ENCODE results near the gene MEMO1.
"Not testable (repeated sequence)": the region's sequence is repeated elsewhere in the genome, so short reads cannot be mapped to it uniquely, and the experiment has no call there.

MEMO1 gene

GRCh38 chr2:31900156-31900555 is 110.7 kb downstream of the MEMO1 start:
- DNase-seq = not testable (repeated sequence)

- not testable (repeated sequence) for DNase-seq
Observed at GRCh38 chr2:31898346-31898745, 112.5 kb downstream of the MEMO1 start.

GRCh38 chr2:31897340-31897739 is 113.5 kb downstream of the MEMO1 start:
- DNase-seq = not testable (repeated sequence)

- DNase-seq = no peak
Observed at GRCh38 chr2:31896293-31896692, 114.5 kb downstream of the MEMO1 start.

- no peak for DNase-seq
Observed at GRCh38 chr2:31894656-31895055, 116.2 kb downstream of the MEMO1 start.

GRCh38 chr2:31893094-31893493 is 117.7 kb downstream of the MEMO1 start:
- DNase-seq = no peak

GRCh38 chr2:31889044-31889443 is 121.8 kb downstream of the MEMO1 start:
- no peak for DNase-seq

GRCh38 chr2:31888550-31888949 is 122.3 kb downstream of the MEMO1 start:
- DNase-seq = no peak

GRCh38 chr2:31886700-31887099 is 124.1 kb downstream of the MEMO1 start:
- peak; percentile 10 for DNase-seq

GRCh38 chr2:31877008-31877407 is 133.8 kb downstream of the MEMO1 start:
- no peak for DNase-seq

- DNase-seq = no peak
Observed at GRCh38 chr2:31874071-31874470, 136.7 kb downstream of the MEMO1 start.

GRCh38 chr2:31865215-31865614 is 145.6 kb downstream of the MEMO1 start:
- no peak for DNase-seq

- no peak for DNase-seq
Observed at GRCh38 chr2:31863867-31864266, 146.9 kb downstream of the MEMO1 start.

GRCh38 chr2:31863015-31863656 is 147.7 kb downstream of the MEMO1 start:
- DNase-seq = not testable (repeated sequence)

- no peak for DNase-seq
Observed at GRCh38 chr2:31859959-31860358, 150.8 kb downstream of the MEMO1 start.

- DNase-seq = no peak
Observed at GRCh38 chr2:31853521-31853920, 157.3 kb downstream of the MEMO1 start.

- not testable (repeated sequence) for DNase-seq
Observed at GRCh38 chr2:31842150-31842549, 168.7 kb downstream of the MEMO1 start.

- no peak for DNase-seq
Observed at GRCh38 chr2:31835450-31835849, 175.4 kb downstream of the MEMO1 start.

GRCh38 chr2:31832363-31832762 is 178.4 kb downstream of the MEMO1 start:
- DNase-seq = no peak

- no peak for DNase-seq
Observed at GRCh38 chr2:31831585-31831984, 179.2 kb downstream of the MEMO1 start.

- DNase-seq = no peak
Observed at GRCh38 chr2:31828891-31829290, 181.9 kb downstream of the MEMO1 start.

- no peak for DNase-seq
Observed at GRCh38 chr2:31823558-31823957, 187.2 kb downstream of the MEMO1 start.

GRCh38 chr2:31822587-31822986 is 188.2 kb downstream of the MEMO1 start:
- DNase-seq = no peak

Data from NCI-H2171 treated with DMSO at 0.1 percent for 48 hours (cell line).